VCaP (cell line): Measurements from ENCODE around the gene RPS6KA2.
A peak's percentile ranks its signal among the peaks of the same experiment; 100 is the strongest.

Experiments used
- H3K27ac ChIP-seq: fragments of 450-650 bp; 2 replicates; pipeline ENCODE4 v1.5.1; 2017
- TF ChIP-seq, protein P1 (sequence below): fragments of 450-650 bp; conservative IDR thresholded peaks from 2 replicates; pipeline ENCODE4 v1.5.1; 2017; ENCODE audit warnings: mild to moderate bottlenecking, moderate library complexity

The RPS6KA2 gene

DNA sequence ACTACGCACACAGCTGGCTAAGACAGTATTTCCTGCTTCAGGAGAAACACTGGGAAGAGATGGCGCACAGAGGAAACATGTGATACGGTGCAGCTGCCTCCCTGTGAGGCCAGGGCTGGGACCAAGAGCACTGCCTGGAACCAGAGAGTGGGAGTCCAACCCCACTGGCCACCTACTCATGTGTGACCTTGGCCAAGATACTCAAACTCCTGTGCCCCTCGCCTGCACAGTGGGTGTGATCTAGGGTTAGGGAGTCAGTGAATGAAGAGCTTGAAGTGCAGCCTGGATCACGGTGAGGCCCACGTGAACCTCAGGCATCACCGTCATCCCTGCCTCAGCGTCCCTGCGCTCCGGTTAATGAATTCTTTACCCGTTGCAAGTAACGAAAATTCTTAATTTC lies 202.6 kb downstream of the RPS6KA2 start:
- no peak overlapping the region for H3K27ac ChIP-seq
- TF ChIP-seq, protein P1, sequence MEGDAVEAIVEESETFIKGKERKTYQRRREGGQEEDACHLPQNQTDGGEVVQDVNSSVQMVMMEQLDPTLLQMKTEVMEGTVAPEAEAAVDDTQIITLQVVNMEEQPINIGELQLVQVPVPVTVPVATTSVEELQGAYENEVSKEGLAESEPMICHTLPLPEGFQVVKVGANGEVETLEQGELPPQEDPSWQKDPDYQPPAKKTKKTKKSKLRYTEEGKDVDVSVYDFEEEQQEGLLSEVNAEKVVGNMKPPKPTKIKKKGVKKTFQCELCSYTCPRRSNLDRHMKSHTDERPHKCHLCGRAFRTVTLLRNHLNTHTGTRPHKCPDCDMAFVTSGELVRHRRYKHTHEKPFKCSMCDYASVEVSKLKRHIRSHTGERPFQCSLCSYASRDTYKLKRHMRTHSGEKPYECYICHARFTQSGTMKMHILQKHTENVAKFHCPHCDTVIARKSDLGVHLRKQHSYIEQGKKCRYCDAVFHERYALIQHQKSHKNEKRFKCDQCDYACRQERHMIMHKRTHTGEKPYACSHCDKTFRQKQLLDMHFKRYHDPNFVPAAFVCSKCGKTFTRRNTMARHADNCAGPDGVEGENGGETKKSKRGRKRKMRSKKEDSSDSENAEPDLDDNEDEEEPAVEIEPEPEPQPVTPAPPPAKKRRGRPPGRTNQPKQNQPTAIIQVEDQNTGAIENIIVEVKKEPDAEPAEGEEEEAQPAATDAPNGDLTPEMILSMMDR = no peak

DNA sequence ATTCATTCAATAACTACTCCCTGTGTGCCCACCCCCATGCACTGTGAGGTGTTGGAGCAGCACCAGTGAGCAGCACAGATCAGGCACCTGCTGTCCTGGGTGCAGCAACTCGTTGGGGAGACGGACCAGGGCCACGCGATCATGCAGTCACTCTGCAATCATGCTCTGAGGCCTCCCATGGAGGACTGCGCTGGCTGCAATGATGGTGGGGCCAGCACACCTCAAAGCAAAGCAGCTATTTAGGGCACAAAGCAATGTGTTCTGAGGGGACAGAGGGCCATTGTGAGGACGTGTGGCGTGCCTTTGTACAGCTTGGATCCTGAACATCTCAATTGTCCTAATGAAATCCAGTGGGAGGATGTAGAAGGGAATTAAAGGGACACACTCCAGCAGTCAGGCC lies 203.3 kb downstream of the RPS6KA2 start:
- H3K27ac ChIP-seq = no peak overlapping the region
- TF ChIP-seq, protein P1 = no peak

DNA sequence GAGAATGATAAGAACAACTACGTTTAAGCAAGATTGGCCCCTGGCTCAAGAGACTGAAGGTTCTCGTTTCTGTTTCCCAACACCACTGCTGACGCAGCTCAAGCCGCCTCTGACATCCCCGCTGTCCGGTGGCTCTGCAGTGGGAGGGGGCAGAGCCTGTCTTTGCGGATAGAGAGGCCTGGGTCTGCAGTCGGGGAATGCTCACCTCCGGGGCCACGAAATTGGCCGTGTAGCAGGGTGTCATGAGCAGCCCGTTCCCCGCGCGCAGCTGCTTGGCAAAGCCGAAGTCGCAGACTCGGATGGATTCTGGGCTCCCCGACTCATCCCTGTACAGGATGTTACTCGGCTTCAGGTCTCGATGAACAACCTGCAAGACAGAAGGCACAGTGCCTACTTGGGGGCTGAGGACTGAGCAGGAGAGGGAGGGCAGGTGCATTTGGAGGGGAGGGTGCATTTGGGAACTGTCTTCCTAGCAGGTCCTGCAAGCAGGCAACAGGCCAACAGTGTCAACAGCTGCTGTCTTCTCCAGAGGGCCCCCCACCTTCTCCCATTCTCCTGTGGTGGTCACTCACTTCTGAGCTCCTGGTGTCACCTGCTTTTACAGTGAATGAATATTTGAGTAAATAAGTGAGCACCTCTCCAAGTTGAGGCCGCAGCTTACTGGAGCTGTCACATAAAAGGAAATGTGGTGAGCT lies 203.9 kb downstream of the RPS6KA2 start:
- TF ChIP-seq, protein P1 = no peak
- no peak overlapping the region for H3K27ac ChIP-seq

DNA sequence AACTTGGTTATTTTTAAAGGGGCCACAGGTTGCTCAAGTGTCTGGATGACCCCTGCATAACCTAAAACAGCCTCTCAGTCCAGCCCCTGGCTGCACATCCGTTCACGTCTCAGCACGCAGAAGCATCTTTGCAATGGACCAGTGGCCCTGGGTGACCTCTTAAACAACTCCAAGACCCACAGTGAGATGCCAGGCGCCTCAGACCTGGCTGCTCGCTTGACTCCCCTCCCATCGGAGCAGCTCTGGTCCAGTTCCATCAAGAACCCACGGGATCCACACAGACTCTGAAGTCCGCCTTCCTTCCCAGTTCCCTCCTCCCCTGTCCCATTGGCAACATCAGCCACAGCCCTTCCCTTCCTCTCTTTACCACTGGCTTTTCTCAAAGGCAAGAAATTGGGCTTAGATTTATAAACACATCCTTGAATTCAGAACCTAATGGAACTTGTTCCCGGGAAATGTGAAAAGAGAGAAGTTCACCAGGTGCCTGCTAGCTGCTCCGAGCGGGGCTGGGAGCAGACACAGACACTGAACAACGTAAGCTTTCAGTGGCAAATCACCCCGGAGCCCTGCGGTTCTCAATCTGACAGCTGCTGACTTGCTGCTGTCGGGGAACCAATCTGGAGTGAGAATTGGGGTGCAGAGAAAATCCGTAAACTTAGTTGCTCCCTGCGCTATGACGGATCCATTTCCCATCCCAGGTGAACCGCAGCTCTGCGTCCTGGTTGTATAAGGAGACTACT lies 204.7 kb downstream of the RPS6KA2 start:
- H3K27ac ChIP-seq = no peak overlapping the region
- TF ChIP-seq, protein P1 = no peak

DNA sequence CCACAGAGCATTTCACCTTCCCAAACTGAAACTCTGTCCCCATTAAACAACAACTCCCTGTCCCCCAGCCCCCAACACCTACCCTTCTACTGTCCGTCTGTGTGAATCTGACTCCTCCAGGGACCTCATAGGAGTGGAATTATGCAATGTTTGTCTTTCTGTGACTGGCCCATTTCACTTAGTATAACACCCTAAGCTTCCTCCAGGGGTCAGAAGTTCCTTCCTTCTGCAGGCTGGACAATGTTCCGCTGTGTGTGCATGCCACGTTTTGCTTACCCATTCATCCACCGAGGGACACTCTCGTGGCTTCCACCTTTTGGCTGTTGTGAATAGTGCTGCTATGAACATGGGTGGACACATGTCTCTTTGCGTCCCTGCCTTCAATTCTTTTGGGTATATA lies 206.7 kb downstream of the RPS6KA2 start:
- H3K27ac ChIP-seq = no peak overlapping the region
- TF ChIP-seq, protein P1 = peak; percentile 20; the same call in 1 of the 2 replicates

DNA sequence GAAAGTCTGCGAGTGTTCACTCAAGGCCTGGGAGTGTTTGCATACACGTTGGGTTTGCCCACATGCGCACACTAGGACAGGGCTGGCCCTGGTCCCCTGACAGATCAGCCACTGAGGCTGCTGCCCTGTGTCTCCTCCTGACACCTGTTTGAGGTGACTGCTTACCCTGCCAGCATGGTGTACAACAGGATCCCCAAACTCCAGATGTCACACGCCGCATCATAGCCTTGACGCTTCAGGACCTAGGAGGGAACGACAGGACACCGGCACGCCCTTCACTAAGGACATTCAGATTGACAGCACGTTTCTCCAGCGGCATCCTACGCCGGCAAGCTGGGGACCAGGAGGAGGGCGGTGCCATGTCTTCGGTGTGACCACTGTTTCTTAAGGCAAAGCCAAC lies 207.3 kb downstream of the RPS6KA2 start:
- TF ChIP-seq, protein P1 = no peak
- no peak overlapping the region for H3K27ac ChIP-seq

DNA sequence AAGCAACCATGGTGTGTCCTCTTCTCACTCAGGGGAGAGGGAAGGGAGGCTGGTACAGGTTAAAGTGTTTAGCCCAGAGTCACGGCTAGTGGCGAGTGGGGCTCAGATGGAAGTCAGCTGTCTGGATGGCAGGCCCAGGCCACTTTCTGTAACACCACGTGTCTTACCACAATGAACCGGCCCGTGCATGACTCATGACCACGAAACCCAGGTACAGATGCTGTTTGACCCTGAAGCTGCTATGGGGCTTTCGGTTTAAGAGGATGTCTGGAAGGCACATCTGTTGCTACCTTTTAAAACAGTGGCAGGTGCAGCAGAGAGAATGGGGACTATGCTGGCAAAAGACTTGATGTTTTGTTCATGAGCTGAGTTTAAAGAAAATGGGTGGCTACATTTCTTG lies 207.8 kb downstream of the RPS6KA2 start:
- TF ChIP-seq, protein P1 = no peak
- H3K27ac ChIP-seq = no peak overlapping the region
